ENCODE measurements around the gene ACO1.
A peak's percentile ranks its signal among the peaks of the same experiment; 100 is the strongest.

DNA sequence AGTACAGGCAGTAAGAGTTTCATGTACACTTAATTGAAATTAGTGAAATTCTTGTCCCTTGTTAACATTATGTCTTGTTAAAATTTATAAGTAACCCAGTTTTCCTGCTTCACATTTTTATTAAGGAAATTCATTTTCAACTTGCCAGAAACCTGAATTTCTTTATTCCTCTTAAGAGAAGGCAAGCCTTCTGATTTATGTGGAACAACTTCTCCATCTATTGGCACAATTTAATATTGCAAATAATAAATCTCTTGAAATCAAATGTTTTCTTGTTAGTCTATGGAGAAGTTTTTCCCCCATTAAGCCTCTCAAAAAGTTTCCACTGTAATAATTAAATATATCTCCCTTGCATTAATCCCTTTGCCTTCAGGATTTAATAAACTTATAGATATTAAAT is 33.8 kb upstream of the ACO1 start:
- TF ChIP-seq CTCF (IDR thresholded peaks at IDR 0.05) = peak in 2 of 3 donors; percentile 19 to 21
- no peak for TF ChIP-seq POLR2A (IDR thresholded peaks at IDR 0.05)
